ELF-1 (cell line): Measurements from ENCODE around the gene AP1B1.
"Not testable (repeated sequence)": the region's sequence is repeated elsewhere in the genome, so short reads cannot be mapped to it uniquely, and the experiment has no call there.

Experiments used
- DNase-seq: peaks from one replicate; pipeline ENCODE4 v3.0.0-alpha.2; 2016; ENCODE audit warnings: low read depth, low spot score

The AP1B1 gene

DNA sequence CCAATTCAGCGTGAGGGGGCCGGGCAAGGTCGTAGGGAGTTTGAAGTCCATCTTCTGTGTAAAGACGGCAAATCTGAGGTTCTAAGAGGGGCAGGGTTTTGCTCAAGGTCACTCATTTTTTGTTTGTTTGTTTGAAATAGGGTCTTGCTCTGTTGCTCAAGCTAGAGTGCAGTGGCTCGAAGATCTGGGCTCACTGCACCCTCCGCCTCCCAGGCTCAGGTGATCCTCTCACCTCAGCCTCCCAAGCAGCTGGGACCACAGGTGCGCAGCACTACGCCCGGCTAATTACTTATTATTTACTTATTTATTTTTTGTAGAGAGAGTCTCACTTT, 355 bp upstream of the AP1B1 start:
- DNase-seq = no peak

DNA sequence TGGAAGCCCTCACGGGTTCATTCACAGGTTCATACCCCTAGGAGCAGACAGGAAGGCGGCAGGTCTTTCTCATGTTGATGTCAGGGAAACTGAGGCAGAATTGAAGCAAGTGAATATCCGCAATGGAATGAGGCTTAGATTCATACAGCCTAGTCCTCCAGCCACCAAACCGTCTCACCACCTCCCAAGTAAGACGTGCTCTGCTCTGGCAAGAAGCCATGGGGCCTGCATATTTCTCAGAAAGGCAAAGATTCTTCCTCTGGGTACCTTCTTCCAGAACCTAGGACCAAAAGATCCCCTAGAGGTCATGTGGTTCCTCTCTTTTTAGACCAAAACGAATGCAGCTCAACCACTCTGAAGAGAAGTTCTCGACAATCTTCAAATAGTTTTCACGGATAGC, 1.7 kb downstream of the AP1B1 start:
- DNase-seq = no peak

DNA sequence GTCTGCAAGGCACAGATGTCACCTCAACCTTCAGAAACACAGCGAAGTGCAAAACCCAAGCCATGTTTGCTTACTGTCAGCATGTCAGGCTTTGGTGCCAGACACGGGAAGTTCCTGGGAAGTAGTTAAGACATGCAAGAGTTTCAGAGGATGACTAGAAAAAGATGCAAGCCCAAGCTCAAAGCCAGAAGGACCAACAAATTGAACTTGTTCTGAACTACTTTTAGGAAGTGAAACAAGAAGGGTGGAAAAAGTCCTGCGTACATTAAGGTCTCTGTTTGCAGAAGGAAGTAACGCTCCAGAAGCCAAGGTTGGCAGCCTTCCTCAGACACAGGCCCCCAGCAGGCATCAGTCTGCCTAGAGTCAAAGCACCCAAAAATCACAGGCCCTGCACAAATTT, 2.6 kb downstream of the AP1B1 start:
- no peak for DNase-seq

DNA sequence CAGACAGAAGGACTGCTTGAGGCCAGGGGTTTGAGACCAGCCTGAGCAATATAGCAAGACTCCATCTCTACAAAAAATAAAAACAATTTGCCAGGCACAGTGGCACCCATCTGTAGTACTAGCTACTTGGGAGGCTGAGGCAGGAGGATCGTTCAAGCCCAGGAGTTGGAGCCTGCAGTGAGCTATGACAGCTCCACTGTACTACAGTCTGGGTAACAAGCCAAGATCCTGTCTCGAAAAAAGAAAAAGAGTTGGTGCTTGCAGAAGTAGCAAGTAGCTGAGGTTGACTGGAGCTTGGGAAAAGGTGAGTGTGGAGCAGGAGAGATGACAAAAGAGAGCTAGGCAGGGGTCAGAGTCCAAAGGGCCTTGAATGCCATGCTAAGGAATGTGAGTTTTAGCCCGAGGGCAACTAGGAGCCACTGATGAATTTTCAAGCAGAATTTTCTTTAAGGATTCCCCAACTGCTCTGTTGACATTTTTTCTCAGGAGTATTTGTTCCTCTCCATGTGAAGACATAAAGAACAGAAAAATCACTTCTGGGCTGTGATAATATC, 3.1 kb downstream of the AP1B1 start:
- DNase-seq = peak; percentile 67

DNA sequence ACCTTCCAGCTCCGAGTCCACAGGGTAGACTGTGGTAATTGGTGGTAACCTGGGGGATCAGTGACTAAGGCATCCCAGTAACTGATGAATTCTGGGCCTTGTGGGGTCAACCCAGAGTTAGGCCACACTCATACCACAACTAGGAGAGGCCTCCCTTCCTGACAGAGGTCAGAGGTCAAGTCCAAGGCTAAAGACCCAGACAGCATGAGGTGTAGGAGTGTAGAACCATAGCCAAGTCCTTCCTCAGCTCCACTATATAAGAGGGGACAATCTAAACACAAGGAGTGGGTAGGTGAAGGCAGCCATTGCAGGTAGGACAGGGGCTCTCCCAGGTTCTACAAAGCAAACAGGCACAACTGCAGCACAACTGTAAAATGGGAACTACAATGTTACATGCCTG, 4.6 kb downstream of the AP1B1 start:
- no peak for DNase-seq

DNA sequence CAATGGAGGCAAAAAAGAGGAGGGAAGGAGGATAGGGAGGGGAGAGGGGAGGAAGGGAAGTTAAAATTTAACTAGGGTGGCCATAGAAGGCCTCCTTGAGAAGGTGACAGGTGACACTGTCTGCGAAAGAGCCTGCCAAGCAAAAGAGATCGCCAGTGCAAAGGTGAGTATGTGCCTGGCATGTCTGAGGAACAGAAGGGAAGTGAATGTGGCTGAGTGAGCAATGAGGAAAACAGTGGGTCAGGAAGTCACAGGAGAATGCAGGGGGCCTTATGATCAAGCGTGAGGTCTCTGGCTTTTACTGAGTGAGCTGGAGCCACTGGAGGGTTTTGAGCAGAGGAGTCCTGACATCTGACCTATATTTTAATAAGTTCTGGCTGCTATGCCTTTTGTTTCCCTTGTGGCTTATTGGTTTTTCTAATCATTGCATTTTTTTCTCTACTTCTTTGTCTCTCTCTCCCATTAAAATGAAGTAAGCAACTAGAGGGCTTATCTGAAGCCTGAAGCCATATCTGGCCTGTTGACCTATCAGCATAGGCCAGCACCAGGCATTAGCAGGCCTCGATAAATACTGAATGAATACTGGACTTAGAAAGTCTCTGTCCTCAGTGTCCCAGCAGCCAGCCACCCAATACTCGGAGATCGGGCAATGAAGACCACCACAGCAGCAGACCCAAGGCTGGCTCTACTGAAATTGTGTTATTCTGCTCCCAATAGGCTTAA, 5.6 kb downstream of the AP1B1 start:
- no peak for DNase-seq

DNA sequence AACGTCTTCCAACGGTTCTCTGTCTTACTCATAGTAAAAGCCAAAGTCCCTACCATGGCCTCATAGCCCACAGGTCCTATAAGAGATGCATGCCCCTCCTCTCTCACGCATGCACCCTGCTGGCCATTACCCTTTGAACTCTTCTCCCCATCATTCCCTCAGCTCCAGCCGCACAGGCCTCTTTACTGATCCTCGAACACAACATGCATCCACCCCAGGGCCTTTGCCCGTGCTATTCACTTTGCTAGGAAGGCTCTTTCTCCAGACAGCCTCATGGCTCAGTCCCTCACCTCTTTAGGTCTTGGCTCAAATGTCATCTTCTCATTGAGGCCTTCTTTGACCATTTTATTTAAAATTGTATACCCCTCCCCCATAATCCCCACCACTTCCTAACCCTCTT, 7.5 kb downstream of the AP1B1 start:
- DNase-seq = no peak

DNA sequence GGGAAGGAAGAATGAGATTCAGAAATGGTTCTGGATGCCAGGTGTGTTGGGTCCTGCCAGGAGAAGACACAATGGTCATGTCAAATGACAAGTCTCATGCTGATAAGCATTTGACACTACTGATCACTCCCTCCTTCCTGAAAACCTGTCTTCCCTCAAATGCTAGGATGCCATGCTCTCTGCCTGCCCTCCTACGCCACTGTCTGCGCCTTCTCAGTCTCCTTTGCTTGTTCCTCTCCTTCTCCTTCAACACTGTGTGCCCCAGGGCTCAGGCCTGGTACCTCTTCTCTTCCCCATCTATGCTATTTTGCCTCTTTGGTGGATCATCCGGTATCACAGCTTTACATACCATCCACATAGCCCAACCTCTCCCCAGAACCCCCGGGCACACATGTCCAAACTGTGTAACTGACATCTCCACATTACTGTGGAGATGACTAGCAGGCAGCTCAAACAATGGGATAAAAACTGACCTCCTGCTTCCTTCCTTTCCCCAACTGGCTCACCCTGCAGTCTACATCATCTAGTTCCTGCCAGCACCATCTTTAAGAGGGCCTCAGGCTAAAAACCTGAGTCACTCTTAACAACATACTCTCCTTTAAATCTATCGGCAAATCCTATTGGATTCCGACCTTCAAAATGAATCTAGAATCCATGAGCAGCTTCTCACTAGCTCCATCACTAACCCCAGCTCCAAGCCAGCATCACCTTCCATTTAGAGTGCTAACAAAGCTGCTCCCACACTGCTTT, 8.2 kb downstream of the AP1B1 start:
- DNase-seq = no peak

DNA sequence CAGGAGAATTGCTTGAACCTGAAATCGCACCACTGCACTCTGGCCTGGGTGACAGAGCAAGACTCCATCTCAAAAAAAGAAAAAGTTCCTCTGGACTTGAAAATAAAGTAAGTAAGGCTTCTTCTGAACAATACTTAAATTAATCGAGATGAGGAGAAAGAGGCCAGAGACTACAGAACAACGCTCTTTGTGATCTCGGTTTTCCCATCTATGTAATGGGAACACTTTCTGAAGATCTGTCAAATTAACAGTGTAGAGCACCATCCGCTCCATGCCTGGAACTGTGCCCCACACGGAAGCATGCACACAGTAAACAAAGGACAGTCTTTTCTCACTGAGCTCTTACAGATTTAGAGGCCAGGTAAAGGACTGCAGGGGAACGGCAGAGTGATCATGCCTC, 9.1 kb downstream of the AP1B1 start:
- DNase-seq = no peak

DNA sequence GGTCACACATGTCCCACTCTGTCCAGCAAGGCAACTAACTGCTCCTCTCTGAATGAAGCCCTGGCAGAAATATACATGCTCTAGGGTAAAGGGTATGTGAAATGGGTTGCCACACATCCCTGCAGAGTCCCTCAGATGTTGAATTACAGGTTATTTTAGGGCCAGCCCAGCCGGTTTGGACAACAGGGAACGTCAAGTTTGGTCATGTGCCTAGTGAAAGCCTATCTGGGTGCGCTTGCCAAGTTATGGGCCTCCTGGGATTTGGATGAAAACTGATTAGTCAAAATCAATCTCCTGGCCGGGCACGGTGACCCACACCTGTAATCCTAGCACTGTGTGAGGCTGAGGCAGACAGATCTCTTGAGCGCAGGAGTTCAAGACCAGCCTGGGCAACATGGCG, 10.4 kb downstream of the AP1B1 start:
- DNase-seq = no peak

DNA sequence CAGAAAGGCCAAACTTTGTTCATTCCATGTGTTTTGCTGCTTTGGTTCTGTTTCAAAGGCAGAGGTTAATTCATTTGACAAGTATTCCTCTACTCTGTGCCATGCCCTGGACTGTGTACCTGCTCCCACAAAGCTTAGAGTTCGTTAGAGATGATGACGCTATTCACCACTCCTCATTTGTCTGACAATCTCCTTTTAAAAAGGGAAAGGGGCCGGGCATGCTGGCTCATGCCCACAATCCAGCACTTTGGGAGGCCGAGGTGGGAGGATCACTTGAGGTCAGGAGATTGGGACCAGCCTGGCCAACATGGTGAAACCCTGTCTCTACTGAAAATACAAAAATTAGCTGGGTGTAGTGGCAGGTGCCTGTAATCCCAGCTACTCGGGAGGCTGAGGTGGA, 11.7 kb downstream of the AP1B1 start:
- DNase-seq = not testable (repeated sequence)

DNA sequence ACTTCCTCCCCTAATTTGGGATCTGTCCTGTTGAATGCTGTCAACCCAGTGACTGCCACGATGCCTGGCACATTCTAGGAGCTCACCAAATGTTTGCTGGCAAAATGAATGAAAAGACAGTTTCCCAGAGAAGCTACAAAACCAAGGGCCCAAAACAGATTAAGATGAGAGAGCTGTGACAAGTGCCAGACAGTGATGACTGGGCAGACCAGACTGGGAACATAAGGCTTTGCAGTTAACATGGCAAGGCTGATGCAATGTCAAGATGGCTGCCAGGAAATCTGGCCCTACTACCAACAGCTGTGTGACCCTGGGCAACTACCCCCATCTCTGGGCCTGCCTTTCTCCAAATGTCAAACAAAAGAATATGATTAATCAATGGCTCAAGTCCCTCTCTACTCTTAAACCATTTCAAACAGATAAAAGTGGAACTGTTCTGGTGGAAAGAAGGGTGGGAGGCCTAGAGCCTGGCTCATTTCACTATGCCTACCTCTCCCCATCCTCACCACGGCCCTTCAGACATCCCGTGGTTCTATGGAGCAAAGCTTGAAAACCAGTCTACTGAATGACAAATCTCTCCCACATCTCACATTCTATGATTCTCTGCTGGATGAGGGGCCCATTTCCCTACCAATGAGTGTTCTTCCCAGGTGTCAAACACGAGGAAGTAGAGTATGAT, 12.8 kb downstream of the AP1B1 start:
- DNase-seq = no peak

DNA sequence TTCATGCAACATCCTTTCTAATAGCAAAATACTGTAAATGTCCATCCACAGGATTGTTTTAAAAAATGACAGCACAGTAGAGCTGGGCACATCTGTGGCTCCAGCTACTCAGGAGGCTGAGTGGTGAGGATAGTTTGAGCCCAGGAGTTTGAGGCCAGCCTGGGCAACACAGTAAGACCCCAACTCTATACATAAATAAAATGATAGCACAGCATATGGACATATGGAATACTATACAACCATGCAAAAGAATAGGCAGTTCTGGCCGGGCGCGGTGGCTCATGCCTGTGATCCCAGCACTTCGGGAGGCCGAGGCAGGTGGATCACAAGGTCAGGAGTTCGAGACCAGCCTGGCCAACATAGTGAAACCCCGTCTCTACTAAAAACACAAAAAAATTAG, 13.6 kb downstream of the AP1B1 start:
- DNase-seq = not testable (repeated sequence)

DNA sequence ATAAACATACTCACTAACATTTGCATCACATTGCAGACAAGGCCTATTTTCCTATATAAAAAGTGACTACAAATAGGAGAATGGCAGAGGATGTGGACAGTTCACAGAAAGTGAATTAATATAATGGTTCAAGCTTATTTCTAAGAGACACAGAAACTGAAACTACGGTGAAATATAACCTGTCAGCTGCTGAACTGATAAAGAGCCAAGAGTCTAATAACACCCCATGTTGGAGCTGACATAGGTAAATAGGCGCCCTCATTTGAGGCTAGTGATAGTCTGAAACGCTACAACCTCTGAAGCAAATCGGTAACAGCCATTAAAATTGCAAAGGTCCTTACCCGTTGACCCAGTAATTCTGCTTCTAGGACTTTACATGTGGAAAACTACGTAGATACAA, 14.0 kb downstream of the AP1B1 start:
- no peak for DNase-seq

DNA sequence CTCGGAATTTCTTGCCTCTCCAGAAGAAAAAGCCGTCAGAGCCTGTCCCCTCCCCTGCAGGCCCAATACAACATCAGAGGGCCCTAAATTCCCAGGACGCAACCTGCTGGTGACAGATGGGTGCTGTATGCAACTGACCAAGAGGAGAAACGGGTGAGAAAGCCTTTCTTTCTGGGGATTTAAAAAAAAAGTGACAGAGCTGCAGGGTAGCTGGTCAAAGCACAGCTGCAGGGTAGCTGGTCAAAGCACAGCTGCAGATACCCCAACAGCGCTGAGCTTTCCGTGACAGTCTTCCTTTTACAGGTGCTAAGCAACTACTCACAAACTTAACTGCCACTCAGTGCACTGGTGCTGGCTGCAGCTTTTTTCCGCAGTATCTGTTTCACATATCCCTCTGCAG, 17.8 kb downstream of the AP1B1 start:
- DNase-seq = peak; percentile 66

DNA sequence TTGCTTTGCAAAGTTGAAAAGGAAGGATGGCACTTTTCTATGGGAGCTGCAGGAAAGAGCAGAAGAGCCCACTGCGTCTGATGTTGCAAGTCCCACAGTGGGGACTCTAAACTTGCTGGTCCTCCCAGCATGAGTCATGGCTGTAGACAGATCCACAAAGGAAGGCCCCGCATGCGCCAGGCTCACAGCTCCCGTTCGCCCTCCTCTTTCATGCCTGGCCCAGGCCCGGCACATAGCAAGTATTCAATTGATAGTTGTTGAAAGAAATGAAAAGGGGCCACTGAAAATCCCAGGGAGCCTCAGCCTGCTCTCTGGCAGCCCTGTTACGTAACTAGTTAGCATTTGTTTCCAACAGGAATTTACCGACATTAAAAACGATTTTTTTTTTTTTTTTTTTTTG, 18.9 kb downstream of the AP1B1 start:
- peak; percentile 69 for DNase-seq

DNA sequence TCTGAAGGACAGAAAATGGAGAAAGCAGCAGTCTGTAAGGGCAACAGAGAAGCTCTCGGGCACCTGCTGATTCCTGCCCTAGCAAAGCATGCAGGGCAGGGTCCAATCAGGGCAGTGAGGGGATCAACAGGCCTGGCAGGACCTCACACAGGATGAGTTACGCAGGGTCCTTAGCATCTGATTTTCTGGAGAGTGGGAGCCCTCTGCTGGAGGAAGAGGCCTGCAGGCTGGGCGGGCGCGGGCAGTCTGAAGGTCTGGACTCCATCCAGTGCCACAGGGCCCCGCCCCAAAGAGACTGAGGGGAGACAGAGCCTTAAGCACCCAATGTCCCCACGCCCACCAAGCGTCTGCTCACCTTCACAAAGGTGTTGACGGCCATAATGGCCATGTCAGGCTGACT, 28.9 kb downstream of the AP1B1 start:
- peak; percentile 86 for DNase-seq

DNA sequence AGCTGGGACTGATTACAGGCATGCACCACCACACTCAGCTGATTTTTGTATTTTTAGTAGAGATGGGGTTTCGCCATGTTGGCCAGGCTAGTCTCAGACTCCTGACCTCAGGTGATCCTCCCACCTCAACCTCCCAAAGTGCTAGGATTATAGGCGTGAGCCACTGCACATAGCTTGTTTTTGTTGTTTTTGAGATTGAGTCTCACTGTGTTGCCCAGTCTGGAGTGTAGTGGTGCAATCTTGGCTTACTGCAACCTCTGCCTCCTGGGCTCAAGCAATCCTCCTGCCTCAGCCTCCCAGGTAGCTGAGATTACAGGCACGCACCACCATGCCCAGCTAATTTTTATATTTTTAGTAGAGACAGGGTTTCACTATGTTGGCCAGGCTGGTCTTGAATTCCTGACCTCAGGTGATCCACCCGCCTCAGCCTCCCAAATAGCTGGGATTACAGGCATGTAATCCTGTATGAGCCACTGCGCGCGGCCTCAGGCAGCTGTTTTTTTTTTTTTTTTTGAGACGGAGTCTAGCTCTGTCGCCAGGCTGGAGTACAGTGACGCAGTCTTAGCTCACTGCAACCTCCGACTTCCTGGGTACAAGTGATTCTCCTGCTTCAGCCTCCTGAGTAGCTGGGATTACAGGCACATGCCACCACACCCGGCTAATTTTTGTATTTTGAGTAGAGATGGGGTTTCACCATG, 31.0 kb downstream of the AP1B1 start:
- DNase-seq = not testable (repeated sequence)

DNA sequence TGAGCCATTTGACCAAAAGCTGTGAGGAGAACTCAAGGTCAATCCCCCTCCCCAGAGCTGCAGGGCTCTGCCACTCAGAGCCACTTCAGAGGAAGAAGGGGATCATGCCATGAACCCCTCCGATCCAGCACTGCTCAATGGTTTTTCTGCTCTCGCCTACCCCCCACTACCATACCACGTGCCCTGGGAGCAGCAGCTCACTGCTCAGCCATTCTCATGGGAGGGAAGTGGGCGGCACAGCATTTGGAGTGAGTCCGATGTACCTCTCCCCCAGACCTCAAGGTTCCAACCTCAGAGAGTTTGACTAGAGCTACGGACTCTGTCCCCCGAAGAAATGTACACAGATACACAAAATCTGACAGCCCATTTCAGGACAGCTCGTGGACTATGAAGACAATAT, 34.5 kb downstream of the AP1B1 start:
- DNase-seq = no peak

DNA sequence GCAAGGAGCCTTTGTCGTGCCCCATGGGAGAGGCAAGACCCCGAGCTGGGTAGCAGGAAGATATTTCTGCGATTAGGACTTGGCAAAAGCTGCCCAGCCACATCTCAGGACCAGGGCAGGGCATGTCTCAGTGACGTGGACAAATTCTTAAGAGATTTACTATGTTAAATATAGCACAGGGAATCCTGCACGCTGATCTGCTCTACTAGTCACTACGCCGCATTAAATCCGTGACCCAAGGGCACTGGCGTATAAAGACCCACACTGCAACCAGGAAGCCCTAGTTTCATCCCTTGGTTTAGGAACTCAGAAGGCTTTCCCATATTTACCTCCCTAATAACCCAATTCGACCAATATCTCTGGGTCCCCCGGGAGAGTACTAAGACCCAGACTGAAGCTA, 35.1 kb downstream of the AP1B1 start:
- DNase-seq = no peak

DNA sequence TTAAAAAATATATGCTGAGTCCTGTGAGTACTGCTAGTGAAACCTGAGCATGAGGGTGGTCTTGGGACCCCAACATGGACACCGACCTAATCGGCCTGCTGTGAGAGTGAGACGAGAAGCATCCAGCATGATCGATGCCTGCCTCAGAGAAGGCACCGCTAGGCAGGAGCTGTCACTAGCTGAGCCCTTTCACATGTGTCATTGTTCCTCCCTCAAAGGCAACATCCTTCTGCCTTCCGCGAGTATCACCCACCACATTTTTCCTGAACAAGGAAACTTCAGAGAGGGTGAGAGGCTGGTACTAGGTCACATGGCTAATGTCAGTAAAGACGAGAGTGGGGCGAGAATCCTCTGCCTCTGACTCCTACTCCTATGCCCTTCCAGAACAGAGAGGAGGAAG, 35.6 kb downstream of the AP1B1 start:
- DNase-seq = no peak

DNA sequence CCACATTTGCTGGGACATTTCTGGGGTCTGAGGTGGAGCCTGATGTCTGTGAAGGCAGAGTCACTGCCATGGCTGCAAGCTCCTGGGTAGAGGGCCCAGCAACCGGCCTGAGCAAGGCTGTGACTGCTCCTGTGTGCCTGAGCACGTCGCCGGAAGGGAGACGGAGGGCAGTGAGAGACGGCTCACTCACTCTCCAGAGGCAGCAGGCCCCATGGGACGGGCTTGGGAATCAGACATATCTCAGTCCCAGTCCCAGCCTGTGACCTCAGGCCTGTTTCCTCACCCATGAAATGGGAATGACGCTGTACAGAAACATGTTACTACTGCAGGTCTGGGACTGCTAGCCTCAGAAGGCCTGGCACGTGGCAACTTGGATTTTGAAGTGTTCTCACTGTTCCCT, 36.5 kb downstream of the AP1B1 start:
- DNase-seq = no peak
